Measurements from ENCODE around the gene LMO1. TPM values are rescaled to one million over a fixed set of nuclear protein-coding genes. Genes with fewer than 3 reads are reported as not detected.

The LMO1 gene
- polyA plus RNA-seq, 1 donor = 1.6 TPM

DNA sequence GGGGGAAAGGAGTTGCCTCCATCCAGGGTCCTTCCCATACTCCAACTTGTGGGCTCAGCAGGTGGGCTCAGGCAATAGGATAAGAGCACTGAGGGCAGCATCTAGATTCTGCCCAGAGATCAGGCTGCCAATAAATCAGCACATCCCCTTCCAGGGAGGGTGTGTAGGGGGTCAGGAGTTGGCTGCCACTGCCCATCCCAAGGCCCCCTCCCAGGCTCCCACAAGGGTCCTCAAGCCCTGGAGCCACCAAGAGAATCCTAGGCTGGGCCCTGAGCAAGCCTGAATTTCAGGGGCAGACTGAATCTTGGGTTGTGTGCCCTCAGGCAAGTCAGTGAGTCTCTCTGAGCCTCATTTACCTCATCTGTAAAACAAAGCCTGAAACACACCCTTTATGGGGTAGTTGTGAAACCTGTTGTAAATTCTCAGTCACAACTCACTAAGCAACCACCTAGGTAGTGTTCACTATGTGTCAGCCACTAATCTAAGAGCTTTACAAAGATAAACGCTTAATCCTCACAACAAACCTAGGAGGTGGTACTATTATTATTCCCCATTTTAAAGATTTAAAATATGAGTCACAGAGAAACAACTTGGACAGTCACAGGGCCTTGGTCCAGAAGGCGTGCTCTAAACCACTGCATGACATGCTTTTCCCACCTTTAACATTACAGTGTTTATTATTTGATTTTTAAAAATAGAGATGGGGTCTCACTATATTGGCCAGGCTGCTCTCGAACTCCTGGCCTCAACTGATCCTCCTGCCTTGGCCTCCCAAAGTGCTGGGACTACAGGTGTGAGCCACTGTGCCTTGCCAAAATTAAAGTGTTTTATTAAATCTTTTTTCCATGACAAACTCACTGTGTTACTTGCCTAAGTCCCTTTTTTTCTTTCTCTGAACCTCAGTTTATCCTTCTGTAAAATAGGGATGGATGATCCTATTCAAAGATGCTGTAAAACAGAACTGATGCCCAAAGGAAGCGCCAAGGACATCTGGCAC, 36.2 kb downstream of the LMO1 start:
- DNase-seq = no peak

DNA sequence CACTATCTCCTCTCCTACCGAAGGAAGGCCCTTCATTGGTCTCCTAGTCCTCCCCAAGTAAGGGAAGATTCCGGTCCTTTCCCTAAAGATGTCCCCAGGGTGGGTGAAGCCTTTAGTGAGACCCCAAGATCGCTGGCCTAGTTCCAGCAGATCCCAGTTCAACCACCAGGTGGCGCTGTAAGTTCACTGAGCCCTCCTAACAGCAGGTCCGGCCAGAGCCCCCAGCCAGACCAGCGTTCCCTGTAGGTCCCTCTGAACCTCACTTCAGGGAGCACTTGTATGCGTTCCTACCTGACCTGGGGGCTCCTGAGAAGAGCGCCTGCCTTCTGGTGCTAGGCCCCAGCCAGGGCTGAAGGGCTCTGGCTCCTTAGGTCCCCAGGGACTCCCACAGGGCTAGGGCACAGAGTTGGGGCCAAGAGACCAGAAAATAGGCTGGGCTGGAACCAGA, 38.1 kb downstream of the LMO1 start:
- peak; percentile 71 for DNase-seq

DNA sequence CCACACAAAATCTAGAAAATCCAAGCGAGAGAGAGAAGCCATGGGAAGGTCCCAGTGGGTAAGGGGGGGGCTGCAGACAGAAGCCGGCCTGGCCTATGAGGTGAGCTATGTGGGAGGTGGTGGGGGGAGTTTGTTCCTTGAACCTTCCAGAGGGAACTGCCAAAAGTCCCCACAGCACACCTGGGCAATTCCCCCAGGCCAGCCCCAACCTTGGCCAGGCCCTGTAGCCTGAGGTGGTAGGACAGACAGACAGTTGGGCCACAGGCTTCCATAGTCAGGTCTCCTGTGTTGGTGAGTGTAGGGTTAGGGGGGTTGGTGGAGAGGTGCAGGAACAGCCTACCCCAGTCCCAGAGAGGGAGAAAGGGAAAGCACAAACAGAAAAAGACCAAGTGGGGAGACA, 39.0 kb downstream of the LMO1 start:
- no peak for DNase-seq

DNA sequence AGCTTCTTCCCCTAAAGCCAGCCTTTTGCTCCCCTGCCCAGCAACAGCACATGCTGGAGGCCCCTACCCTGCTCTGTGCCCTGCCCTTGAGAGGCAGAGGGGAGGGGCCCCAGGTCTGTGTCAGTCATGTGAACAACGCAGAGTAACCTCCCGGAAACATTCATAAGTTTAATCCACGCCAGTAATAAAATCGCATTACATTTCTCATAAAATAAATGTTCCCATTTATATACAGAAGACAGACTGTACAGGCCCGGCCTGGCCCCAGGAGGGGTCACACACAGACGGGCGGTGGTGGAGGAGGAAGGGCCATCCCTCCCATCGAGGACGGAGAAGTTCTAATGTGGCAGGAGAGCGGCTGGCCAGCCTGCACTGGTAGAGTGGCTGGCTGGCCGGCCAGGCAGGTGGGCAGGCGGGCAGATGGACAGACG, 39.5 kb downstream of the LMO1 start:
- DNase-seq = no peak

DNA sequence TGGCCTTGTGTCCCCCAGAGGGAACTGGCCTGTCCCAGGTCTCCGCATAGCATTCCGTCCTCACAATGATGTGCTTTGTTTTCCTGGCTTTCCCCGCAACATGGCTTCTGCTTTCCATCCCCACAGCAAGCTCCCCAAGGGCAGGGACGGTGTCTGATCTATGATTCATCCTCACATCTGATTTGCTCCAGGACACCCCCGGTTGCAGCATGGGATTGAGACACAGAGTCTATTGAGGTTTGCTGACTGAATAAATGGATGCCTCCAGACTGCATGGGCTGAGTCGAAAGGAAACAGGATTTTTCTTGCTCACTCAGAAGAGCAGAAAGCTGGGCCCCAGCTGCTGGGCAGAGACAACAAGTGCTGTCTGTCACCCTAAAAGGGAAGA, 40.2 kb downstream of the LMO1 start:
- no peak for DNase-seq

DNA sequence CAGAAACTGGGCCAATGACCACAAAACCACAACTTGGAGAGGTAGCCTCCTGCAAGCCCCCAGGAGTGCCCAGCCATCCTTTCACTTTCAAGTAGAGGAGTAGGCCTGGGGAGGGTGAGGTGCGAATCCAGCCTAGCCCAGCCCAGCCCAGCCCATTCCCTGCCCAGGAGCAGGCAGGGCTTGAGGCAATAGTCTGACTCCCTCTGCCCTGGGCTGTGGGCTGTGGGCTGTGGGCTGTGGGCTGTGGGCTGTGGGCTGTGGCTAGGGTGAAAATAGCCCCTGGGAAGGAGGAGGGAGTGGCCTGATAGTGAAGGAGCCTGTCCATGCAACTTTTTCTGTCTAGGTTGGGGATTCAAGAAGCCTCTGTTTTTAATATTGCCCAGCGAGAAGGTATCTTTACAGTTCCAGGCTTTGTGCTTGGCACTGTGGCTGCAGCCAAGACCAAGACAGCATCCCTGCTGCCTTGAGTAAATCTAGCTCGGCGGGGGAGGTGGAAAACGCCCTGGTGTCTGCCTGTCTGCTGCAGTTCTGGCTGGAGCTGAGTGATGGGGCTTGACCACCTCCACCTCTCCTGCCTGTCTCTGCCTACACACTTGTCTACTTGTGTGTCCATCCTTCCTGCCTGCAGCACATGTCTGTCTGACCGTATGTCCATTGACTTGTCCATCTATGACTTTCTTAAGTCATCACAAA, 40.7 kb downstream of the LMO1 start:
- no peak for DNase-seq

DNA sequence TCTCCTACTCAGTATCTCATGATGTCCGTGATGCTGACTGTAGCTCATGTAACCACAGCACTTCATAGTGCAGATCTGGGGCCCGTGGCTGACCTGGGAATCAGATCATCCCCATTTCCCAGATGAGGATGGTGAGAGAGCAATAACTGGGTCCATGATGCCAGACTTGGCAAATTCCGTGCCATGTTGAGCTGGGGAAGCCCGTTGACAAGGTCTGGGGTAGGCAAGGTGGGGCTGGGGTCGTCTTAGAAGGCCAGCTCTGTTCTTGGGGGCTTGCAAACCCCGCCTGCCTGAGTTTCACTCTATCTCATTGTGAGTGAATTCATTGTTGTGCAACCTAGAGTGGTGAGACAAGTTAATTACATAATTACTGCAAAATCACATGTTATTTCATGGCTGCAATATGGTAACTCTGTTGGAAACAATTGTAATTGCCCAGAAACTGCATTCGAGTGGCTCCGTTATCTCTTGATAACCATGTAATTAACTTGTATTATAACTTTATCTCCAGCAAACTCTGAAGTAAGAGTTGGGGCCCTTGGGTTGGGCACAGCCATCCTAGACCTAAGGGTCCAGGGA, 41.7 kb downstream of the LMO1 start:
- no peak for DNase-seq

DNA sequence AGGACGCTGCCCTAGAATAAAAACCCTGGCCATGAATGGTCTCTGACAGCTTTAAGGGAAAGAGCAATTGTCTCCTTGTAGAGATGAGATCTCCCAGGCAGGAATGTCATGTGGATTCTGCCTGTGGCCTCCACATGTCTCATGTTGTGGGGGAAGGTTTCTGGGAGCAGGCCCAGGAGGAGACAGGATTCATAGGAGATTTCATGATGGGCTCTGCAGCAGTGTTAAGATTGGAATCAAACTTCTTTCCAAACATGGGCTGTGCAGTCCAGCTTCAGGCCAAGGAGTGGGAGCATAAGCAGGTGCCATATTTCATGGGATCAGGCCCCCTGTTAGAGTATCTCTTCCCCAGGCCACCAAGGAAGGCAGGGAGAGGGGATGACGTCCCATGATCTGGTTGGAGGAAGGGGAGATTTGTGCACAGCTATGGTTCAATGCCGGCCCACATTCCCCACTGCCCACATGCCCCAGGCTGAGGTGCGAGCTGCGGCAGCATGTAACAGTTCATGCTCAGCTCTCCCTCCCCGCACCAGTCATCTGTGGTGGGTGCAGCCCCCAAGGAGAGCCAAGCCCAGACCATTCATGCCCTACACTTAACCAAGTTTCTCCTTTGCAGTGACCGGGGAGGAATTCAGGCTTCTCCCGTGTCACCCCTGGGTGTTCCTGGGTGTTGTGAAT, 42.5 kb downstream of the LMO1 start:
- no peak for DNase-seq

DNA sequence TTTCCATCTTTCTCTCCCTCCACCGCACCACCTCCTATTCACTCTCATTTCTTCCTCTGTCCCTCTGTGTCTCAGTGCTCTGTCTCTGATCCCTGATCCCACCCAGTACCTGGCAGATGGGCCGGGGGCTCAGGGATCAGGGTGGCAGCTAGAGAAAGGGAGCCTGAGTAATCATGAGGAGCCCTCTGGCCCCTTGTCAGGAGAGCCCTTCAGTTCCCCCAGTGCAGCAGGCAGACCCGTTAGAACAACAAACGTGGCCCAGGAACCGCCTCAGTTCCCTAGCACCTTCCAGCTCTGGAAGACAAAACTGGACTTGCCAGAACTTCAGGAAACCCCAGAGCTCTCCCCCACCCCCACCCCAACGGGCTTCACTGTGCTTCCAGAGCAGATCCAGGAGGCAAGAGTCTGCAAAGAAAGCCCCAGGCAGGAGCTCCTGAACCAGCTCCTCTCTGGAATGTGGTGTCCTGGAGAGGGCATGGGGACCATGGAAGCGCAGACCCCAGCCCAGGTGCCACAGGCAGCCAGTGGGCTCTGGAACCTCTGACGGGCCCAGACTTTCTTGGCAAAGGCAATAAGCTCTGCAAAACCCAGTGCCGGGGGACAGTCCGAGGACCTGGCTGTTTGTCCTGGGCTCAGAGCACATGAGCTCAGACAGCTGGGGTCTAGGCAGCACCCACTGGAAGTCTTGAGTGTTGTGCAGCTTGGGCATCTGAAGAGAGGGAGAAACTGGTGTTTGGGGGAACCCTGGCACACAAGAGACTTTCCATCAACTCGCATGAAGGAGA, 43.2 kb downstream of the LMO1 start:
- no peak for DNase-seq

DNA sequence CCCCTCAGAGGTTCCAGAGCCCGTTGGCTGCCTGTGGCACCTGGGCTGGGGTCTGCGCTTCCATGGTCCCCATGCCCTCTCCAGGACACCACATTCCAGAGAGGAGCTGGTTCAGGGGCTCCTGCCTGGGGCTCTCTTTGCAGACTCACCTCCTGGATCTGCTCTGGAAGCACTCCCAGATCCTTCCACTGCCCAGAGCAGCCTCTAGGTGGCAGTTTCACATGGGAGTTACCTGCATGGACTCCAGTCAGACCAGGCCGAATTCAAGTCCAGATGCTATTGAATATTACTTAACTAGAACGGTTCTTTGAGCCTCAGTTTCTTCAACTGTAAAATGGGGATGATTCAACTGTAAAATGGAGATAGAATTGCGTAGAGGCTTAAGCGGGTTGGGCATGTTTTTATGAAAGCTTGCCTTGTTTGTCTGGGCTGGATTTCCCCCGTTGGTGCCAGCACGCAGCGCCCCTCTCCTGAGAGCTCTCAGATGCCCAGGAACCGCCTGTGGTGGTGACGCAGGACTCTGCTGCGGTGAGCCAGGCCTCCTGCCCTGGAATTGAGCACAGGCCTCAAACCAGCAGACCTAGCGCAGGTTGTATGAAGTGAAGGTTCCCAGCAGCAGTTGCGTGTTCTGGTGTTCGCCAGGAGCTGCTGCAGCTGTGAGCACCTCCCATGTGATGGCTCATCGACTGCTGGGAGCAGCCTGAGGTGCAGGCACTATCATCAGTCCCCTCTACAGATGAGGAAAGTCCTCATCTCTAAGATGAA, 44.2 kb downstream of the LMO1 start:
- DNase-seq = no peak

DNA sequence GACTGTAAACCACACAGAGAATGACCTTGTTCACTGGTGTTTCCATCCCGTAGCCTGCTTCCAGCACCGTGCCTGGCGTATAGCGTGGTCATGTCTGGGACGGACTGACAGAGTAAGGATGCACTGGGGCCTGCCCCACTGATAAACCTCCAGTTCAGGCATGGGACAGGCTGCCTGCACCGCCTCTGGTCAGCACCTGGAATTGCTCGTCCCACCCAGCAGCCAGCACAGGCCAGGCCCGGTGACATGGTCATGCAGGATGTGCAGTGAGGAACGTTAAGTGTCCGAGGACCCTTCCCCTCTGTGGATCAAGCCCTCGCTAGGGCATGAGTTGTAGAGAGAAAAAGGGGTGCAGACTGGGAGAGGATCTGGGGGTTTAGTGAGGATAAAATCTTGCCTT, 44.8 kb downstream of the LMO1 start:
- DNase-seq = no peak

DNA sequence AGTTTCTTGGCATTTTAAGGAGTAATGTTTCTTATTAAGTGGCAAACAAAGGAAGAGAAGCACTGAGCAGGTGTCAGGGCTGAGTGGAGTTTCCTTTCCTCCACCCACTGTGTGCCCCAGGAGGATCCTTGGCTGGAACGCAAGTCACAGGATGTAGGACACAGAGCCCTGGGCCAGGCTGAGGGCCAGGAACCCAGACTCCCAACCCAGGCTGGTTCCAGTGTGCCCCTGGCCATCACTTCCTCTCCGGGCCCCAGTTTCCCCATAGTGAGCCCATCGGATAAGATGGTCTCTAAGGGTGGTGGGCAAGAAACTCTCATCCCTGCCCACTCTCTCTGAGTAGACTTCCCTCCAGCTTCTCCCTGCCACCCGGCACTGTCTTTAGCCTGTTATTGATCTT, 45.3 kb downstream of the LMO1 start:
- DNase-seq = no peak

DNA sequence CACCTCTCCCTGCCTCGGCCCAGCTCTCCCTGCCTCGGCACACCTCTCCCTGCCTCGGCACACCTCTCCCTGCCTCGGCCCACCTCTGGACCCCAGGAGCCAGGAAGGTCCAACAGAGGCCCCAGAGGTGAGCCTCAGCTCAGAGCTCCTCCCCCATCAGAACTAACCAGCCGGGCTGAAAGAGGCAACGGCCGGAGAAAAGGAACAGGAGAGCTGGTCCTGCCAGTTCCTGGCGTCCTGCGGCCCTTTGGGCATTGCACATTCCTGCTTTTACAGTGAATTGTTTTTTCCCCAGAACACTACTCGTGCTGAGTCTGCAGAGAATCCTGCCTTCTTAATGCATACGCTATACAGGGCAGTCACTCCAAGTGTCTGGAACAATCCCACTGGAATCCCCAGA, 45.8 kb downstream of the LMO1 start:
- DNase-seq = no peak

DNA sequence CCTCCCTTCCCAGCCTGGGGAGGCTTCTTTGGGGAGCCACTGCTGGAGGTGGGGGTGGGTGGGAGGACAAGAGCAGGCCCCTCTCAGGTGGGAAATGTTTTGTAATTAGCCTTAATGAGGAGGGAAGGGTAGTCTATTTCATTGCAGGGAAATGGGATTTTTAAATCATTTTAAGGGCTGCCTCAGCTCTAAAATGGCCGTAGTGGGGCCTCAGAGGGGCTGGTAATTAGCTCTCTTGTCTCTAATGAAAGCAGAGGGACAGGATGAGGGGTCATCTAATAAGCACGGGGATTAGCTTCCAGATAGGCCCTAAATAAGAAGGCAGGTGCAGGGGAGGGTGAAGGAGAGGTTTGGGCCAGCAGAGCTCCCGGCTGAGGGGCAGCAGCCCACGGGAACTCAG, 46.5 kb downstream of the LMO1 start:
- DNase-seq = no peak

DNA sequence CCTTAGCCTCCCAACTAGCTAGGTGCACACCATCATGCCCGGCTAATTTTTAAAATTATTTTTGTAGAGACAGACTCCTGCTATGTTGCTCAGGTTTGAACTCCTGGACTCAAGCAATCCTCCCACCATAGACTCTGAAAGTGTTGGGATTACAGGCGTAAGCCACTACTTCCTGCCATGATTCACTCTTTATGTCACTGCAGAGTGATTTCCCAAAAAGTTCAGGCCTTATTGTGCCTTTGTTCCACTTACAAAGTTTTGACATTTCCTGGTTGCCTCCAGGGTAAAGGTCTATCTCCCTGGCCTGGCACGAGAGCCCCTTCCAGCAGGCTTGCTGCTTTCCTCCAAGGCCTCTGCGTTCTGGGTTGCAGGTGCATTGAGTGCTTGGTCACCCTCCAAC, 50.3 kb downstream of the LMO1 start:
- DNase-seq = no peak

DNA sequence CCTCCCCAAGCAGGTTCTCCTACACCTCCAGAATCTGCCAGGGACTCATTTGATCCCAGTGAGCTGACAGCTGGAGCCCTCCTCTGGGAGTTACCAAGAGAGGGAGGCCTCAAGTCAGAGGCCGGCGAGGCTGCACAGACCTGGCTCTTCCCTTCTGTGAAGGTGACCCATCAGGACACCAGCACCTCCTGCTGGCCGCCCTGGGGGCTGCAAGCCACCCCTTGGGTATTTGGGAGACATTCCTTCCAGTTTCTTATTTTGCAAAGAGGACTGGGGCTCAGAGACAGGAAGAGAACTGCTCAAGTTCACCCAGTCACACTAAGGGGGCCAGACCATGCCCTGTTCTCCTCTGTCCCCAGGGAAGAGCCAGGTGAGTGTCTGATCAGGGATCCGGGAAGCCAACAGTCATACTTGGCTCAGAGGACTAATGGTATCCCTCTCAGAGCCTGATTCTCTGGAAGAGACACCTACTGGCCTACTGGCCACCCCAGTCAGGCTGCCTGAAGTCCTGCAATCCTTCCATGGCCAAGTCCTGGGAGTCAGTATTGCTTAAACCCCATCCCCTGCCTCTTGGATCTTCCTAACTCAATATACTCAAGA, 54.4 kb downstream of the LMO1 start:
- no peak for DNase-seq

DNA sequence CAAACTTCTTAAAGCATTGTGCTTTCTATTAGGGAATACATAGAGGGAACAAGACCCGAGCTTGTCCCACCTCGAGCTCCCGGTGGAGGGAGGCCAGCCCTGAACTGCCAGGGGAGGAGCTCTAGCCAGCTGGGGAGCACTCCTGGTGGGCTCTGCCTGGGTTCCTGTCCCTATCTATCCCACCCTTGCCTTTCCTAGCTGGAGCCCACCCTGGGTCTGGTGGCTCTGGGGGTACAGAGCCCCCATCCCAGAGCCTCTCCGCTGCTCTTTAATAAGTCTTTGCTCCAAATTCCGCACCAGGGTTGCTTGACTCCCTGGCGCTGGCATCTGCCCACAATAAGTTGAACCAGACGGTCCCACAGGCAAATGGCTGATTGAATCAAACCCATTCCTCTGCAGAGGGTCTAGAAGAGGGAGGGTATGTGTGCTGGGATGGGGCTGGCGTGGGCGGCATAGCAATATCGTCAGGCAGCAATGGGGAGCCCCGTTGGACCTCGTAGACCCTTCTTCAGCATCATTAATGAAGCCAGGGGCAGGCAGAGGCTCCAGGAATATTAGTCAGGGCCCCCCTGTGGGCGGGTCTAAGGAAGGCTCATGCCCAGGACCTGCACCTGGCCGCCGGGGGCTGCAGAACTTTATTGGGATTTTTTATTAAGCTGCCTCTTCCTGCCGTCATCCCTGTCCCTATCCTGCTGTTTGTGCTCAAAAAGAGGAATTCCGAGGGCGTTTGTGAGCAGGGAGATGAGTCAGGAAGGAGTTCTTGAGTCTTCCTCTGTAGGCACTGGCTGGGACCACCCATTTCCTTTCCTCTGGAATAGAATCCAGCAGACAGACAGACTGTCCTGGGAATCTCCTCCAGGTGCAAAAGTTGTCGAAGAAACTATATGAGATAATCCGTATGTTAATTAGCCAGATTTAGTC, 56.3 kb downstream of the LMO1 start:
- DNase-seq = no peak

DNA sequence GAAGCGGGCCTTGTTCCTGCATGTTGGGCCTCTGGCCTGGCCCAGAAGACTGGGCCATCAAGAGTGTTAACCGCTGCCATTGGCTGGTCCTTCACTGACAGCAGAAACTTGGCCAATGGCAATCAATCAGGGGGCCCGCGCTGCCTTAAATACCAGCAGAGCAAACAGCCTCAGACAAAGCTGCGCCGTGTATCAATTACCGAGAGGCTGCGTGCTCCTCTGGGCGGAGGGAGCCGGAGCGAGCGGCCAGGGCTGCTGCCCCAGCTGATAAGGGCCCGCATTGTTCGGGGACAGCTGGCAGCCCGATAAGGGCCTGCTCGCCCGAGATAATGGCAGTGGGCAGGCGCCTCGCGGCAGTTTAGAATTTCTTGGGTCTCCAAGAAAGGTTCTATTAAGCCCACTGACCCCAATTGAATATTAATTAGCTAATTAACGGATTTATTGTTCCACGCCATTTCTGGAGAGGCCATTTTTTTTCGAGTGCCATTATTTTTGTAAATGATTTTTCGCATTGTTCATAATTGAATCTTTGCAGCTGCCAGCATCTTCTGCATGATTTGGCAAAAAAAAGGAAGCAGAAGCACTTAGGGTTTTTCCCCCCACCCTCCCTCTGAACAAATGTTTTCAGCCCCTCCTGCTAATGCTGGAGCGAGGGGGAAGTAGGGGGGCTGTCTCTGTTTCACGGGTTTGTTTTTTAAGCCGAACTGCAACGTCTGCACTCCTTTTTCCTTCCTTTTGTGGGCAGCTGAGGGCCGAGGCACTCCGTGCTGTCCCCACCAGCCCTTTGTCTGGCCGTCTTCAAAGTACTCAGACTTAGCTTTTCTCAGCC, 57.2 kb downstream of the LMO1 start:
- DNase-seq = no peak
